Tibial artery (tissue), 4 donors: ENCODE results near the gene RSBN1.
A peak's percentile ranks its signal among the peaks of the same experiment; 100 is the strongest.

Experiments
- DNase-seq, 2 donors: peaks; one replicate each; pipeline ENCODE4 v3.0.0-alpha.2; 2019
- H3K27ac ChIP-seq, 2 donors: fragments of 200-600 bp; sonication (generic) in 1 of 2; 1 replicate in 1 of 2; 2 replicates in 1 of 2; pipeline ENCODE4 v1.5.1; 2018 to 2019; ENCODE audit warnings: mild to moderate bottlenecking in 1 of 2
- H3K27me3 ChIP-seq, 2 donors: fragments of 200-600 bp; sonication (generic) in 1 of 2; one replicate each; pipeline versions ENCODE4 v1.5.1 to v1.6.0; 2016 to 2019
- H3K36me3 ChIP-seq, 3 donors: fragments of 200-600 bp; sonication (generic) in 2 of 3; one replicate each; pipeline ENCODE4 v1.5.1; 2016 to 2019; ENCODE audit warnings: mild to moderate bottlenecking in 2 of 3
- H3K4me1 ChIP-seq, 4 donors: fragments of 200-600 bp; sonication (generic) in 2 of 4; 1 replicate in 3 of 4; 2 replicates in 1 of 4; pipeline ENCODE4 v1.5.1; 2016 to 2019
- H3K4me3 ChIP-seq, 2 donors: fragments of 200-600 bp; sonication (generic) in 1 of 2; 1 replicate in 1 of 2; 2 replicates in 1 of 2; pipeline ENCODE4 v1.5.1; 2018 to 2019; ENCODE audit warnings: mild to moderate bottlenecking in 2 of 2
- H3K9me3 ChIP-seq, 3 donors: fragments of 200-600 bp; sonication (generic) in 1 of 3; one replicate each; pipeline ENCODE4 v1.5.1; 2016 to 2019
- intact Hi-C: fragments of 100-400 bp; cut with DNase I; formaldehyde crosslinking; loops from one replicate; pipeline ENCODE4 v1.15.0; 2023; ENCODE audit warnings: low total_unique reads
- TF ChIP-seq, protein P1 (sequence below), 2 experiments: fragments of 200-600 bp in 1 of 2; fragments of 450-650 bp in 1 of 2; IDR thresholded peaks; one replicate each; pipeline ENCODE4 v1.5.1; 2017 to 2019; ENCODE audit warnings: antibody characterized with exemption in 2 of 2, mild to moderate bottlenecking in 1 of 2, moderate library complexity in 1 of 2

RSBN1 gene

DNA sequence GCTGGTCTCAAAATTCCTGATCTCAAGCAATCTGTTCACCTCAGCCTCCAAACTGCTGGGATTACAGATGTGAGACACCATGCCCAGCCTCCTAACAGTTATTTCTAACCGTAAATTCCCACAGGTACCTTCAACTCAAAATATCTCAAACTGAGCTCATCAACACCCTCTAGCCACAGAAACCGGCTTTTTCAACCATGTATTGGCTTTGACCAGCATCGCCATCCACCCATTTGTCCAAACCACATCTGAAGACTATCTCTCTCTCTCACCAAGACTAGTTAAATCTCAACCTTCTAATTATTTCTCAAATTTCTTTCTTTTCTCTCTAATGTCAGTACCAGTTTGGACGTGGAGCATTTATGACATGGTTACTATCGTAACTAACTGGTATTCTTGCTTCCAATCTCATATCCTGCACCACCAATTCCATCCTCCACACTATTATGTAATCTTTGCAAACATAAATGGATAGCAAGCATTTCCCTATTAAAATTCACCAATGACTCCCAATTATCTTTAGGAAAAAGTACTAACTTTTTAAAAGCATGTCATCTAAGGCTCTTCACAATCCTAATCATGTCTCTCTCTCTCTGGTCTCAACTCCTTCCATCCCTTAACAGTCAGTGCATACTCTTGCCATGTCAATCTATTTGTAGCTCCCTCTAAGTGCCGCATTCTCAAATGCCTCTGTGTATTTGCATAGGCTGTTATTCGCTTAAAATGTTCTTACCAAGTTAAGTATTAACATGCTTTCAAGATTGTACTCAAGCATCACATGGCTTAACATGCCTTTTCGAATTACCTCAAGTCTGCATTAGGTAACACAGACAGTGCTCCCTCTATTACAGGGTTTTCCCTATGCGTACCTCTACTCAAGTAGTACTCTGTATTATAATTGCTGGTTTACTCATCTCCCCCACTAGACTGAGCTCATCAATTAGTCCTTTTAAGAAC lies 18.1 kb downstream of the RSBN1 start:
- TF ChIP-seq, protein P1, sequence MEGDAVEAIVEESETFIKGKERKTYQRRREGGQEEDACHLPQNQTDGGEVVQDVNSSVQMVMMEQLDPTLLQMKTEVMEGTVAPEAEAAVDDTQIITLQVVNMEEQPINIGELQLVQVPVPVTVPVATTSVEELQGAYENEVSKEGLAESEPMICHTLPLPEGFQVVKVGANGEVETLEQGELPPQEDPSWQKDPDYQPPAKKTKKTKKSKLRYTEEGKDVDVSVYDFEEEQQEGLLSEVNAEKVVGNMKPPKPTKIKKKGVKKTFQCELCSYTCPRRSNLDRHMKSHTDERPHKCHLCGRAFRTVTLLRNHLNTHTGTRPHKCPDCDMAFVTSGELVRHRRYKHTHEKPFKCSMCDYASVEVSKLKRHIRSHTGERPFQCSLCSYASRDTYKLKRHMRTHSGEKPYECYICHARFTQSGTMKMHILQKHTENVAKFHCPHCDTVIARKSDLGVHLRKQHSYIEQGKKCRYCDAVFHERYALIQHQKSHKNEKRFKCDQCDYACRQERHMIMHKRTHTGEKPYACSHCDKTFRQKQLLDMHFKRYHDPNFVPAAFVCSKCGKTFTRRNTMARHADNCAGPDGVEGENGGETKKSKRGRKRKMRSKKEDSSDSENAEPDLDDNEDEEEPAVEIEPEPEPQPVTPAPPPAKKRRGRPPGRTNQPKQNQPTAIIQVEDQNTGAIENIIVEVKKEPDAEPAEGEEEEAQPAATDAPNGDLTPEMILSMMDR (IDR thresholded peaks at IDR 0.05): no peak
- H3K27me3 ChIP-seq: no peaks in the 10 kb centered on the region
- no peaks in the 10 kb centered on the region for H3K9me3 ChIP-seq
- no peak overlapping the region for H3K4me3 ChIP-seq
- peaks cover 8 to 27% (median 13%) of the 10 kb centered on the region in 3 donors for H3K36me3 ChIP-seq
- peaks cover 0 to 52% (median 17%) of the 10 kb centered on the region in 4 donors for H3K4me1 ChIP-seq
- intact Hi-C loops: no loop called here
- H3K27ac ChIP-seq: no peak overlapping the region
- no peak for DNase-seq

DNA sequence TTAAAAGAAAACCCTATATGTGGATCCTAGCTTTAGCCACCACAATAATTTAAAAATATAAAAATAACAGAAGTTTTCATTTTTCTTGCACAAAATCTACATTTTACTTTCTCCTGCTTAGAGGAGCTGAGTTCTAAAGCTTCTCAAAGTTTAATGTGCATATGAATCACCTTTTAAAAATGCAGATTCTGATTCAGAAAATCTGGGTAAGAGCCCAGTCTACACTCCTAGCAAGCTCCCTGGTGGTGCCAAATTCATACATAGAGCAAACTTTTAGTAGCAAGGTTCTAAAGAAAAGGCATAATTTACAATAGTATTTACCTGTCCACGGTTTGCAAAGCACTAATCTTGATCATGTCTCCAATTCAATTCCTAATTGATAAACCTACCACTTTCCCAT lies 19.3 kb downstream of the RSBN1 start:
- Histone ChIP-seq H3K36me3 (peaks cover 8 to 28% (median 13%) of the 10 kb centered on the region in 3 donors), H3K27me3 (no peaks in the 10 kb centered on the region), H3K27ac (peak overlapping the region in 1 of 2 donors; percentile 14), H3K9me3 (no peaks in the 10 kb centered on the region), H3K4me1 (peaks cover 0 to 54% (median 12%) of the 10 kb centered on the region in 4 donors), H3K4me3 (no peak overlapping the region)
- no peak for DNase-seq
- TF ChIP-seq, protein P1 (IDR thresholded peaks at IDR 0.05): no peak
- intact Hi-C loops: no loop called here

DNA sequence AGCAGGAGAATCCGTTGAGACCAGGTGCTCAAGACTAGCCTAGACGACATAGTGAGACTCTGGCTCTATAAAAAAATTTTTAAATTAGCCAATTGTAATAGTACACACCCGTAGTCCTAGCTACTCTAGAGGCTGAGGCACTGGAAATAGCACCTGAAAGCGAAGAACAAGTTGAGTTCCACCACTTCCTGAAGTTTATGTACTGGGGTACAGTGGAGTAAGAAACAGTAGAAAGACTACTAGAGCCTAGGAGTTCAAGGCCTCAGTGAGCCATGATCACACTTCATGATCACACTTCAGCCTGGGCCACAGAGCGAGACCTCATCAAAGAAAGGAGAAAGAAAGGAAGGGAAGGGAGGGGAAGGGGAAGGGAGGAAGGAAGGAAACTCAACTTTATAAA lies 19.8 kb downstream of the RSBN1 start:
- no peak for DNase-seq
- no peaks in the 10 kb centered on the region for H3K27me3 ChIP-seq
- peak overlapping the region in 1 of 2 donors; percentile 14 for H3K27ac ChIP-seq
- intact Hi-C loops: no loop called here
- peaks cover 5 to 24% (median 10%) of the 10 kb centered on the region in 3 donors for H3K36me3 ChIP-seq
- no peaks in the 10 kb centered on the region for H3K9me3 ChIP-seq
- peaks cover 0 to 50% (median 12%) of the 10 kb centered on the region in 4 donors for H3K4me1 ChIP-seq
- TF ChIP-seq, protein P1 (IDR thresholded peaks at IDR 0.05): no peak
- no peak overlapping the region for H3K4me3 ChIP-seq

DNA sequence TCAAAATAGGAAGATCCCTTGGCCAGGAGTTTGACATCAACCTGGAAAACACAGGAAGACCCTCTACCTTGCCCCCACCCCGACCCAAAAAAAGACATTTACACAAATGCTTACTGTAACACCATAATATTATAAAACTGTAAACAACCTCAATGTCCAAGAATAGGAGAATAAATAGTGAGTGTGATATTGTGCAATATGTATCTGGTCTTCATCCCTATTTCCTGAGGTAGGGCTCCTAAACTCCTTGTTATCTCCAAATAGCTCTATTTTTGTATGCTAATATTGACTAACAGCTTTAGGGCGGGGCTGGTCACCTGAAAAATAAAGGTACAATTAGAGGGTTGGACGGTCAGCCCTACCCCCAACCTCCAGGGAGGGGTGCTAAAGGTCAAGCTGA lies 23.5 kb downstream of the RSBN1 start:
- Histone ChIP-seq H3K36me3 (peaks cover 0 to 5% (median 0%) of the 10 kb centered on the region in 3 donors), H3K27ac (no peak overlapping the region), H3K9me3 (no peaks in the 10 kb centered on the region), H3K4me1 (peaks cover 0 to 56% (median 22%) of the 10 kb centered on the region in 4 donors), H3K4me3 (no peak overlapping the region), H3K27me3 (no peaks in the 10 kb centered on the region)
- intact Hi-C loops: no loop called here
- TF ChIP-seq, protein P1 (IDR thresholded peaks at IDR 0.05): no peak
- DNase-seq: no peak

DNA sequence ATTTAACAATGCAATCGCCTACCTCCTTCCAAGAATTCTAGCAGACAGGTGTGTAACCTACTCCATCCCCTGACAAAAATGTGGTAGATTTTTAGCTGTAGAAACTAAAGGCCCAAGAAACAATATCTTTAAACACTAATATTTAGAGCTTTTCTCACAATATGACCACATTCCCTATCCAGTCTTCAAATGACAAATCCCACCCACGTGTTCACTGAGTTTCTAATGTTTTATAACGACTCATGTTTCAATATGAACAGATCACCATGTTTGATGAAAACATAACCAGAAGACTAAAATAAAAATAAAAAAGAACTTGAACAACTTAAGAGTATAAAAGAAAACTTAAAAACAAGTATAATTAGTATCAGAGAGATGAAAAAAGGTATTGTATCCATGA lies 24.6 kb downstream of the RSBN1 start:
- peaks cover 0 to 56% (median 22%) of the 10 kb centered on the region in 4 donors for H3K4me1 ChIP-seq
- TF ChIP-seq, protein P1 (IDR thresholded peaks at IDR 0.05): no peak
- DNase-seq: no peak
- H3K36me3 ChIP-seq: peaks cover 0 to 5% (median 0%) of the 10 kb centered on the region in 3 donors
- intact Hi-C loops: no loop called here
- H3K4me3 ChIP-seq: no peak overlapping the region
- no peak overlapping the region for H3K27ac ChIP-seq
- H3K9me3 ChIP-seq: no peaks in the 10 kb centered on the region
- no peaks in the 10 kb centered on the region for H3K27me3 ChIP-seq
